ENCODE measurements around the gene RABAC1.

- TF ChIP-seq POLR2A (IDR thresholded peaks at IDR 0.05; ENCODE audit: low read length) (no peak), GATA1 (IDR thresholded peaks at IDR 0.05; ENCODE audit: low read depth, low read length) (no peak)
Measured at GRCh38 chr19:41932259-41932719, 26.8 kb downstream of the RABAC1 start.

Data from erythroblast (primary cell).